ENCODE data around the gene RASSF4.

DNA sequence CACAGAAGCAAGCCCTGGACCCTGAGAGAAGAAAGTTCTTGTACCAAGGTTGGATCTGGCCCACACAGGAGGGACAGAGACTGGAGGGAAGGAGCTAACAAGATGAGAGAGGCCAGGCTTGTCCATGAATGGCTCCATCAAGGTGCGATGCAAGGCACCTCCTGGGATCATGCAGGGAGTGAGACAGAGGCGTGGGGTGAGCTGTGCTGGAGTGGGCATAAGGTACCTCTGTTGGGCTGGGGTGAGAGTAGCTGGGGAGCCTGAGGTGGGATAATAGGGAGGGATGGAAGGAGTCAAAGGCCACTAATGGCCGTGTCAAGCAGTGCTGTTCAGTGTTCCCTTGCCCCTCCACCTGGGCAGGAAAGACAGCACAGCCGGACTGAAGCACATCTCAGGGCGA lies 38.5 kb upstream of the RASSF4 start:
- TF ChIP-seq GATA2 (IDR thresholded peaks at IDR 0.05; ENCODE audit: low read depth, low read length) (no peak), GATA3 (IDR thresholded peaks at IDR 0.05; ENCODE audit: low read depth, low read length) (no peak)

All from SH-SY5Y (cell line).